HCT116 (cell line): ENCODE data around the gene GALNT18. TPM values are rescaled to one million over a fixed set of nuclear protein-coding genes. Genes with fewer than 3 reads are reported as not detected.

Source experiments
- ATAC-seq: fragments of 200-7000 bp; cut with Tn5 transposase; 2 replicates; pipeline ENCODE4 v1.9.1; 2020; ENCODE audit warnings: mild to moderate bottlenecking, moderate library complexity
- BruUV-seq: library from RNA; stranded (reverse); fragments of 400-500 nt; replicated peaks from 2 replicates; lab custom pipeline; 2021; lab: Mats Ljungman, UMichigan
- CTCF ChIA-PET: fragments of 300-600 bp; sonication (Branson Sonifier 250); formaldehyde crosslinking; loops from one replicate; lab custom pipeline; 2021; ENCODE audit warnings: antibody characterized with exemption; lab: Charles Lee
- POLR2A ChIA-PET: fragments of 300-600, 350-600 bp; sonication (Branson Sonifier 250); formaldehyde crosslinking; loops from one replicate; lab custom pipeline; 2021; ENCODE audit warnings: antibody characterized with exemption; lab: Charles Lee
- RAD21 ChIA-PET, 2 experiments: fragments of 300-600 bp; sonication (Branson Sonifier 250); formaldehyde crosslinking; loops; one replicate each; lab custom pipeline; 2023; ENCODE audit warnings: low total read pairs in 2 of 2; ENCODE audit not compliant: uncharacterized antibody in 2 of 2, unreplicated experiment in 2 of 2, low non-redundant PET in 1 of 2; lab: Charles Lee
- DNase-seq: peaks from one replicate; pipeline ENCODE4 v3.0.0-alpha.2; 2010; ENCODE audit warnings: low read depth, low spot score
- H2AFZ ChIP-seq: fragments of 200-600 bp; shearing (Covaris generic), sonication (generic); 2 replicates; pipeline ENCODE4 v1.6.1; 2017; ENCODE audit warnings: low read depth, mixed run types, mixed read lengths, antibody characterized with exemption, low read length; ENCODE audit not compliant: poor library complexity, severe bottlenecking
- H3K27ac ChIP-seq: 2 replicates; pipeline ENCODE4 v1.5.1; 2012; ENCODE audit warnings: low read depth, low read length
- H3K27me3 ChIP-seq: fragments of 200-600 bp; sonication (generic); 2 replicates; pipeline ENCODE4 v1.6.1; 2016; ENCODE audit warnings: mixed run types, low read length, mixed read lengths; ENCODE audit not compliant: insufficient read depth
- H3K36me3 ChIP-seq, 2 experiments: fragments of 200-500 bp in 1 of 2; fragments of 200-600 bp in 1 of 2; sonication (Bioruptor generic) in 1 of 2; sonication (generic) in 1 of 2; 2 replicates each; pipeline versions ENCODE4 v1.5.1 to v1.6.1; 2014 to 2016; ENCODE audit warnings: low read length in 2 of 2, inconsistent platforms in 1 of 2, mixed read lengths in 1 of 2, mixed run types in 1 of 2; ENCODE audit not compliant: insufficient read depth in 2 of 2, control insufficient read depth in 1 of 2
- H3K4me1 ChIP-seq, 2 experiments: fragments of 200-600 bp in 1 of 2; sonication (generic) in 1 of 2; 2 replicates each; pipeline versions ENCODE4 v1.5.1 to v1.6.1; 2012 to 2017; ENCODE audit warnings: low read length in 2 of 2, inconsistent platforms in 1 of 2, mild to moderate bottlenecking in 1 of 2, mixed read lengths in 1 of 2, mixed run types in 1 of 2, moderate library complexity in 1 of 2; ENCODE audit not compliant: insufficient read depth in 2 of 2, control insufficient read depth in 1 of 2
- H3K4me2 ChIP-seq: fragments of 200-600 bp; sonication (generic); 2 replicates; pipeline ENCODE4 v1.6.1; 2017; ENCODE audit warnings: mixed run types, low read length, mixed read lengths
- H3K4me3 ChIP-seq, 2 experiments: fragments of 200-600 bp in 1 of 2; sonication (generic) in 1 of 2; replicated peaks in 1 of 2; 2 replicates each; pipeline ENCODE4 v1.5.1; 2011 to 2016; ENCODE audit warnings: low read length in 2 of 2, control low read depth in 1 of 2, low read depth in 1 of 2, mild to moderate bottlenecking in 1 of 2, mixed read lengths in 1 of 2, mixed run types in 1 of 2
- H3K79me2 ChIP-seq: fragments of 200-600 bp; sonication (generic); 2 replicates; pipeline ENCODE4 v1.6.1; 2017; ENCODE audit warnings: mild to moderate bottlenecking, mixed run types, low read length, moderate library complexity, mixed read lengths; ENCODE audit not compliant: insufficient read depth
- H3K9ac ChIP-seq: fragments of 200-600 bp; sonication (generic); 2 replicates; pipeline ENCODE4 v1.6.1; 2016; ENCODE audit warnings: low read length, mixed read lengths
- H3K9me2 ChIP-seq: fragments of 200-600 bp; sonication (generic), shearing (Covaris generic); 2 replicates; pipeline ENCODE4 v1.6.1; 2017; ENCODE audit warnings: mixed run types, mild to moderate bottlenecking, moderate library complexity; ENCODE audit not compliant: insufficient read depth
- H3K9me3 ChIP-seq, 2 experiments: fragments of 200-500 bp in 1 of 2; fragments of 200-600 bp in 1 of 2; sonication (Bioruptor generic) in 1 of 2; sonication (generic) in 1 of 2; 2 replicates each; pipeline ENCODE4 v1.6.1; 2014 to 2017; ENCODE audit warnings: low read length in 2 of 2, mixed read lengths in 2 of 2, inconsistent platforms in 1 of 2, low read depth in 1 of 2, mild to moderate bottlenecking in 1 of 2, mixed run types in 1 of 2, moderate library complexity in 1 of 2; ENCODE audit not compliant: control insufficient read depth in 1 of 2, insufficient read depth in 1 of 2
- H4K20me1 ChIP-seq: fragments of 200-600 bp; sonication (generic), shearing (Covaris generic); 2 replicates; pipeline ENCODE4 v1.6.1; 2017; ENCODE audit warnings: mixed run types, mild to moderate bottlenecking, moderate library complexity; ENCODE audit not compliant: insufficient read depth
- CBX3 ChIP-seq: IDR thresholded peaks from 2 replicates; pipeline ENCODE4 v1.6.1; 2012; ENCODE audit warnings: low read depth
- CEBPB ChIP-seq: IDR thresholded peaks from 2 replicates; pipeline ENCODE4 v1.6.1; 2012; ENCODE audit warnings: low read depth
- EGR1 ChIP-seq: IDR thresholded peaks from 2 replicates; pipeline ENCODE4 v1.6.1; 2012; ENCODE audit warnings: low read depth
- ELF1 ChIP-seq: IDR thresholded peaks from 2 replicates; pipeline ENCODE4 v1.6.1; 2012; ENCODE audit warnings: low read depth, borderline replicate concordance
- JUND ChIP-seq: IDR thresholded peaks from 2 replicates; pipeline ENCODE4 v1.6.1; 2012
- POLR2A ChIP-seq: IDR thresholded peaks from 2 replicates; pipeline ENCODE4 v1.7.0; 2011; ENCODE audit warnings: borderline replicate concordance; ENCODE audit not compliant: insufficient read depth, insufficient read length; ENCODE audit errors: extremely low read depth
- POLR2AphosphoS5 ChIP-seq: IDR thresholded peaks from 2 replicates; pipeline ENCODE4 v1.6.1; 2011; ENCODE audit warnings: mild to moderate bottlenecking, low read depth, low read length, moderate library complexity
- RAD21 ChIP-seq: IDR thresholded peaks from 2 replicates; pipeline ENCODE4 v1.6.1; 2012; ENCODE audit warnings: low read depth, mild to moderate bottlenecking
- SIN3A ChIP-seq: IDR thresholded peaks from 2 replicates; pipeline ENCODE4 v1.6.1; 2012; ENCODE audit warnings: low read depth
- SP1 ChIP-seq: IDR thresholded peaks from 2 replicates; pipeline ENCODE4 v1.6.1; 2012; ENCODE audit warnings: low read depth
- TCF7L2 ChIP-seq: IDR thresholded peaks from 2 replicates; pipeline ENCODE4 v1.7.0; 2011; ENCODE audit warnings: borderline replicate concordance, inconsistent platforms; ENCODE audit not compliant: insufficient read depth, insufficient read length; ENCODE audit errors: extremely low read depth
- YY1 ChIP-seq: IDR thresholded peaks from 2 replicates; pipeline ENCODE4 v1.6.1; 2011; ENCODE audit warnings: low read length, low read depth, moderate library complexity, mild to moderate bottlenecking; ENCODE audit not compliant: insufficient replicate concordance; ENCODE audit errors: extremely low read depth
- ZFX ChIP-seq: fragments of 450-650 bp; IDR thresholded peaks from 2 replicates; pipeline ENCODE4 v1.6.1; 2017
- intact Hi-C: fragments of 100-400 bp; cut with micrococcal nuclease; formaldehyde crosslinking; loops from 2 replicates; pipeline ENCODE4 v1.10.0; 2022
- total RNA-seq: library from RNA; stranded (reverse); gene quantifications from one replicate; pipeline ENCODE4 v1.2.1, GENCODE V29; 2021; ENCODE audit not compliant: unreplicated experiment
- TF ChIP-seq, protein P1 (sequence below), 3 experiments: fragments of 200-600 bp in 1 of 3; sonication (generic) in 1 of 3; IDR thresholded peaks in 2 of 3; conservative IDR thresholded peaks in 1 of 3; 2 replicates each; pipeline ENCODE4 v1.5.1; 2012 to 2017; ENCODE audit warnings: low read depth in 2 of 3, low read length in 2 of 3, antibody characterized with exemption in 1 of 3, borderline replicate concordance in 1 of 3, control low read depth in 1 of 3, mild to moderate bottlenecking in 1 of 3, mixed read lengths in 1 of 3, mixed run types in 1 of 3, moderate library complexity in 1 of 3; ENCODE audit not compliant: insufficient read depth in 1 of 3
- TF ChIP-seq, protein P2 (sequence below): IDR thresholded peaks from 2 replicates; pipeline ENCODE4 v1.6.1; 2012
- TF ChIP-seq, protein P3 (sequence below): IDR thresholded peaks from 2 replicates; pipeline ENCODE4 v1.6.1; 2012; ENCODE audit warnings: low read depth
- TF ChIP-seq, protein P4 (sequence below): IDR thresholded peaks from 2 replicates; pipeline ENCODE4 v1.6.1; 2012
- TF ChIP-seq, protein P5 (sequence below): IDR thresholded peaks from 2 replicates; pipeline ENCODE4 v1.6.1; 2011; ENCODE audit warnings: mild to moderate bottlenecking, low read length, moderate library complexity; ENCODE audit not compliant: insufficient replicate concordance; ENCODE audit errors: extremely low read depth

Gene GALNT18
- total RNA-seq, 1 experiment from 2014 or later: 19.9 TPM

DNA sequence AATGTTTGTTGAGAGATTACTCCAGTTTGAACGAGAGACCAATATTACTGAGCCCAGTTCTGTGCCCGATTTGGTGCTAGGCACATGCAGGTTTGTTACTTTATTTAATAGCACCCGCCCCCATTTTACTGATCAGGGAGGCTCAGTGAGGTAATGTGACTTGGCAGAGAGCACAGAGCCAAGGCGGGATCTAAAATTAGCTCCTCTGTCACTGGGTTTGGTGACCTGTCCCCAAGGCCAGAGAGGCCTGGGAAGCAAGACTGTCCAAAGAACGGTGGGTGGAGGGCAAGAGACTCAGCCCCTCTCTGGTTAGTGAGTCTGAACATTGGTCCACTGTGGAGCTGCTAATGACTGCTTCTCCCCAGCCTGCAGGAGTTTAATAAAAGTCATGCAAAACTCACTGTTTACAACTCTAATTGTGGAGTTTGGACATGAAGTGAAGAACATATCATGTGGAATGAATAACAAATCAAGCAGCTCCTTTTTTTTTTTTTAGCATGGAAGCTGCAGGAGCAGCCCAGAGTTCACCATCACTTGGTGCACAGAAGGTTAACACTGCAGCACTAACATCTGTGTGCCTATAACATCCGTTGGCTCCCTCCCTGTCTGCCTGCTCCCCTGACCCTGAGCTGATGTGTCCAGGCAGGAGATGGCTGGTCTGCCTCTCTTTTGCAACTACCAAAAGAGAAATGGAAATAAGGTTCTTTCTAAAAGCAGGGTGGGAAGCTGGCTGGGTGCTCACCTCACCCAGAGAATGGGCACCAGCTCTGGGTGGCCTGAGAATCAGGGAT lies 307.7 kb downstream of the GALNT18 start:
- POLR2A ChIA-PET: no interaction called here

More for the DNA sequence above, 307.7 kb downstream of the GALNT18 start:
- intact Hi-C loops: no loop called here
- 0 out of 2 replicates have a peak overlapping the region, but pooled peaks have one; percentile 23 for H3K4me2 ChIP-seq
- H2AFZ ChIP-seq: no peak overlapping the region
- TF ChIP-seq SIN3A (no peak), TCF7L2 (no peak), YY1 (no peak), RAD21 (no peak), ZFX (no peak), CEBPB (no peak), POLR2AphosphoS5 (no peak), JUND (no peak), CBX3 (no peak), SP1 (no peak), ELF1 (no peak), EGR1 (no peak), POLR2A (no peak)
- TF ChIP-seq, protein P1, sequence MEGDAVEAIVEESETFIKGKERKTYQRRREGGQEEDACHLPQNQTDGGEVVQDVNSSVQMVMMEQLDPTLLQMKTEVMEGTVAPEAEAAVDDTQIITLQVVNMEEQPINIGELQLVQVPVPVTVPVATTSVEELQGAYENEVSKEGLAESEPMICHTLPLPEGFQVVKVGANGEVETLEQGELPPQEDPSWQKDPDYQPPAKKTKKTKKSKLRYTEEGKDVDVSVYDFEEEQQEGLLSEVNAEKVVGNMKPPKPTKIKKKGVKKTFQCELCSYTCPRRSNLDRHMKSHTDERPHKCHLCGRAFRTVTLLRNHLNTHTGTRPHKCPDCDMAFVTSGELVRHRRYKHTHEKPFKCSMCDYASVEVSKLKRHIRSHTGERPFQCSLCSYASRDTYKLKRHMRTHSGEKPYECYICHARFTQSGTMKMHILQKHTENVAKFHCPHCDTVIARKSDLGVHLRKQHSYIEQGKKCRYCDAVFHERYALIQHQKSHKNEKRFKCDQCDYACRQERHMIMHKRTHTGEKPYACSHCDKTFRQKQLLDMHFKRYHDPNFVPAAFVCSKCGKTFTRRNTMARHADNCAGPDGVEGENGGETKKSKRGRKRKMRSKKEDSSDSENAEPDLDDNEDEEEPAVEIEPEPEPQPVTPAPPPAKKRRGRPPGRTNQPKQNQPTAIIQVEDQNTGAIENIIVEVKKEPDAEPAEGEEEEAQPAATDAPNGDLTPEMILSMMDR (IDR thresholded peaks at IDR 0.05 in 2 of 3, conservative IDR thresholded peaks at IDR 0.05 in 1 of 3; ENCODE audit: borderline replicate concordance in 1 of 3, insufficient read depth in 1 of 3, low read depth in 2 of 3, low read length in 2 of 3): no peak
- TF ChIP-seq, protein P2, sequence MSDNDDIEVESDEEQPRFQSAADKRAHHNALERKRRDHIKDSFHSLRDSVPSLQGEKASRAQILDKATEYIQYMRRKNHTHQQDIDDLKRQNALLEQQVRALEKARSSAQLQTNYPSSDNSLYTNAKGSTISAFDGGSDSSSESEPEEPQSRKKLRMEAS: no peak
- TF ChIP-seq, protein P3, sequence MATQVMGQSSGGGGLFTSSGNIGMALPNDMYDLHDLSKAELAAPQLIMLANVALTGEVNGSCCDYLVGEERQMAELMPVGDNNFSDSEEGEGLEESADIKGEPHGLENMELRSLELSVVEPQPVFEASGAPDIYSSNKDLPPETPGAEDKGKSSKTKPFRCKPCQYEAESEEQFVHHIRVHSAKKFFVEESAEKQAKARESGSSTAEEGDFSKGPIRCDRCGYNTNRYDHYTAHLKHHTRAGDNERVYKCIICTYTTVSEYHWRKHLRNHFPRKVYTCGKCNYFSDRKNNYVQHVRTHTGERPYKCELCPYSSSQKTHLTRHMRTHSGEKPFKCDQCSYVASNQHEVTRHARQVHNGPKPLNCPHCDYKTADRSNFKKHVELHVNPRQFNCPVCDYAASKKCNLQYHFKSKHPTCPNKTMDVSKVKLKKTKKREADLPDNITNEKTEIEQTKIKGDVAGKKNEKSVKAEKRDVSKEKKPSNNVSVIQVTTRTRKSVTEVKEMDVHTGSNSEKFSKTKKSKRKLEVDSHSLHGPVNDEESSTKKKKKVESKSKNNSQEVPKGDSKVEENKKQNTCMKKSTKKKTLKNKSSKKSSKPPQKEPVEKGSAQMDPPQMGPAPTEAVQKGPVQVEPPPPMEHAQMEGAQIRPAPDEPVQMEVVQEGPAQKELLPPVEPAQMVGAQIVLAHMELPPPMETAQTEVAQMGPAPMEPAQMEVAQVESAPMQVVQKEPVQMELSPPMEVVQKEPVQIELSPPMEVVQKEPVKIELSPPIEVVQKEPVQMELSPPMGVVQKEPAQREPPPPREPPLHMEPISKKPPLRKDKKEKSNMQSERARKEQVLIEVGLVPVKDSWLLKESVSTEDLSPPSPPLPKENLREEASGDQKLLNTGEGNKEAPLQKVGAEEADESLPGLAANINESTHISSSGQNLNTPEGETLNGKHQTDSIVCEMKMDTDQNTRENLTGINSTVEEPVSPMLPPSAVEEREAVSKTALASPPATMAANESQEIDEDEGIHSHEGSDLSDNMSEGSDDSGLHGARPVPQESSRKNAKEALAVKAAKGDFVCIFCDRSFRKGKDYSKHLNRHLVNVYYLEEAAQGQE: no peak
- TF ChIP-seq, protein P4, sequence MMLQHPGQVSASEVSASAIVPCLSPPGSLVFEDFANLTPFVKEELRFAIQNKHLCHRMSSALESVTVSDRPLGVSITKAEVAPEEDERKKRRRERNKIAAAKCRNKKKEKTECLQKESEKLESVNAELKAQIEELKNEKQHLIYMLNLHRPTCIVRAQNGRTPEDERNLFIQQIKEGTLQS: no peak
- TF ChIP-seq, protein P5, sequence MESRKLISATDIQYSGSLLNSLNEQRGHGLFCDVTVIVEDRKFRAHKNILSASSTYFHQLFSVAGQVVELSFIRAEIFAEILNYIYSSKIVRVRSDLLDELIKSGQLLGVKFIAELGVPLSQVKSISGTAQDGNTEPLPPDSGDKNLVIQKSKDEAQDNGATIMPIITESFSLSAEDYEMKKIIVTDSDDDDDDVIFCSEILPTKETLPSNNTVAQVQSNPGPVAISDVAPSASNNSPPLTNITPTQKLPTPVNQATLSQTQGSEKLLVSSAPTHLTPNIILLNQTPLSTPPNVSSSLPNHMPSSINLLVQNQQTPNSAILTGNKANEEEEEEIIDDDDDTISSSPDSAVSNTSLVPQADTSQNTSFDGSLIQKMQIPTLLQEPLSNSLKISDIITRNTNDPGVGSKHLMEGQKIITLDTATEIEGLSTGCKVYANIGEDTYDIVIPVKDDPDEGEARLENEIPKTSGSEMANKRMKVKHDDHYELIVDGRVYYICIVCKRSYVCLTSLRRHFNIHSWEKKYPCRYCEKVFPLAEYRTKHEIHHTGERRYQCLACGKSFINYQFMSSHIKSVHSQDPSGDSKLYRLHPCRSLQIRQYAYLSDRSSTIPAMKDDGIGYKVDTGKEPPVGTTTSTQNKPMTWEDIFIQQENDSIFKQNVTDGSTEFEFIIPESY: no peak
- ChIA-PET RAD21 (no interaction called here), CTCF (interaction anchor here (1.6 kb wide), 1 partner anchor 286 kb away, joined by 5 read pairs; no protein-coding TSS in a partner anchor)
- DNase-seq (no peak), ATAC-seq (no peak)
- no peak overlapping the region for H3K27ac ChIP-seq
- H3K79me2 ChIP-seq: no peaks in the 10 kb centered on the region
- no peaks in the 10 kb centered on the region for H3K27me3 ChIP-seq
- H3K9me3 ChIP-seq: no peaks in the 10 kb centered on the region
- BruUV-seq: no TSS peak
- H3K36me3 ChIP-seq: no peaks in the 10 kb centered on the region
- H4K20me1 ChIP-seq: no peaks in the 10 kb centered on the region
- no peak overlapping the region for H3K9ac ChIP-seq
- H3K4me1 ChIP-seq: peaks cover 0 to 11% of the 10 kb centered on the region in 2 experiments; a peak in 3 of 4 replicates
- no peaks in the 10 kb centered on the region for H3K9me2 ChIP-seq
- H3K4me3 ChIP-seq: no peak overlapping the region
